HG02852 (cell line): ENCODE results near the gene ADAM30.

ENCODE experiments used
- ATAC-seq: cut with Tn5 transposase; IDR thresholded peaks from one replicate; pipeline ENCODE4 v1.9.1; 2021; ENCODE audit warnings: mild to moderate bottlenecking, moderate library complexity; ENCODE audit not compliant: unreplicated experiment

Gene ADAM30

GRCh38 chr1:119909890-119910596, 13.7 kb upstream of the ADAM30 start:
- no peak for ATAC-seq

- ATAC-seq: no peak
Measured at GRCh38 chr1:119908661-119909060, 12.3 kb upstream of the ADAM30 start.

GRCh38 chr1:119906927-119907652, 10.8 kb upstream of the ADAM30 start:
- no peak for ATAC-seq

GRCh38 chr1:119903443-119903835, 7.1 kb upstream of the ADAM30 start:
- ATAC-seq: no peak

- no peak for ATAC-seq
Measured at GRCh38 chr1:119902775-119903442, 6.6 kb upstream of the ADAM30 start.

GRCh38 chr1:119898981-119899720, 2.8 kb upstream of the ADAM30 start:
- no peak for ATAC-seq

- no peak for ATAC-seq
Measured at GRCh38 chr1:119898530-119898929, 2.2 kb upstream of the ADAM30 start.

GRCh38 chr1:119895102-119895501, 1.2 kb downstream of the ADAM30 start:
- ATAC-seq: no peak

GRCh38 chr1:119893827-119894700, 2.3 kb downstream of the ADAM30 start:
- no peak for ATAC-seq

- no peak for ATAC-seq
Measured at GRCh38 chr1:119893238-119893791, 3.0 kb downstream of the ADAM30 start.

- ATAC-seq: no peak
Measured at GRCh38 chr1:119891386-119891785, 4.9 kb downstream of the ADAM30 start.

- no peak for ATAC-seq
Measured at GRCh38 chr1:119888476-119888875, 7.8 kb downstream of the ADAM30 start.

- ATAC-seq: no peak
Measured at GRCh38 chr1:119887427-119887826, 8.9 kb downstream of the ADAM30 start.

- ATAC-seq: no peak
Measured at GRCh38 chr1:119885903-119886783, 10.2 kb downstream of the ADAM30 start.

- ATAC-seq: no peak
Measured at GRCh38 chr1:119884711-119885110, 11.6 kb downstream of the ADAM30 start.

- no peak for ATAC-seq
Measured at GRCh38 chr1:119883826-119884225, 12.5 kb downstream of the ADAM30 start.

- ATAC-seq: no peak
Measured at GRCh38 chr1:119882132-119883049, 13.9 kb downstream of the ADAM30 start.
